Ovary (tissue), 9 donors: ENCODE data around the gene CACNA2D3. TPM values are rescaled to one million over a fixed set of nuclear protein-coding genes. Genes with fewer than 3 reads are reported as not detected.

ENCODE experiments used
- DNase-seq, 5 donors: peaks; one replicate each; pipeline ENCODE4 v3.0.0-alpha.2; 2019 to 2020
- H3K27ac ChIP-seq, 2 donors: fragments of 200-600 bp; one replicate each; pipeline versions ENCODE4 v1.5.1 to v1.8.0; 2019 to 2022
- H3K27me3 ChIP-seq: fragments of 200-600 bp; one replicate; pipeline ENCODE4 v1.8.0; 2022
- H3K36me3 ChIP-seq: fragments of 200-600 bp; sonication (generic); one replicate; pipeline ENCODE4 v1.5.1; 2019
- H3K4me1 ChIP-seq: one replicate; pipeline ENCODE4 v1.8.1; 2013; ENCODE audit warnings: mild to moderate bottlenecking, moderate library complexity; ENCODE audit not compliant: insufficient read depth
- H3K4me3 ChIP-seq: fragments of 200-600 bp; sonication (generic); one replicate; pipeline ENCODE4 v1.5.1; 2017
- H3K9me3 ChIP-seq, 2 donors: fragments of 200-600 bp in 1 of 2; sonication (generic) in 1 of 2; one replicate each; pipeline versions ENCODE4 v1.5.1 to v1.8.1; 2013 to 2019; ENCODE audit warnings: mild to moderate bottlenecking in 1 of 2, moderate library complexity in 1 of 2
- EP300 ChIP-seq: sonication (generic); formaldehyde crosslinking; IDR thresholded peaks from one replicate; pipeline ENCODE4 v1.6.1; 2017; ENCODE audit warnings: antibody characterized with exemption
- POLR2A ChIP-seq: fragments of 450-650 bp; IDR thresholded peaks from one replicate; pipeline ENCODE4 v1.6.1; 2017; ENCODE audit warnings: antibody characterized with exemption, mild to moderate bottlenecking, moderate library complexity
- WGBS, 3 donors: extraction: QIAGEN DNeasy Blood & Tissue Kit in 1 of 3; methylation state at CpG; one replicate each; pipeline versions ENCODE4 v1.1.5 to v1.1.7; 2013 to 2017; 5-methylcytosine and 5-hydroxymethylcytosine counted together
- intact Hi-C, 4 donors: fragments of 100-400 bp; cut with DNase I; formaldehyde crosslinking; loops; one replicate each; pipeline versions ENCODE4 v1.11.0 to v1.15.1; 2022 to 2023
- polyA plus RNA-seq, 2 donors: library from polyadenylated mRNA; stranded (reverse); fragments of 200-250 nt in 1 of 2; fragments of 350-450 nt in 1 of 2; fragmentation: Illumina TruSeq in 1 of 2; extraction: RNeasy Lipid Tissue Mini Kit (QIAGEN cat#74804) in 1 of 2; gene quantifications; one replicate each; pipeline ENCODE4 v1.2.3, GENCODE V29; 2013 to 2014
- total RNA-seq, 7 donors: library from RNA; depleted of rRNA in 2 of 7; stranded (reverse); fragments of >200 nt in 2 of 7; fragmentation: NEBNext Ultra II Directional in 3 of 7; extraction: Animal tissue kit (Norgen Biotek cat#: 25700) in 3 of 7; gene quantifications; one replicate each; pipeline versions ENCODE4 v1.1.0 to v1.2.4, GENCODE V29; 2016 to 2023
- TF ChIP-seq, protein P1 (sequence below), 3 donors: fragments of 450-650 bp in 2 of 3; fragments of 200-600 bp in 1 of 3; IDR thresholded peaks; one replicate each; pipeline versions ENCODE4 v1.5.1 to v1.8.0; 2016 to 2022; ENCODE audit warnings: antibody characterized with exemption in 3 of 3, mild to moderate bottlenecking in 1 of 3
- donor health status: DM: no; HTN: no; CAD: no; lungs with moderate emphysema.
- donor health status: DM: no; HTN: no; CAD: no.
- donor health status: Bipolar disorder and iron deficiency.
- donor health status: DM: yes; HTN: yes; CAD: no.
- donor health status: DM: no; HTN: no; CAD: no.
- donor health status: DM: yes; HTN: yes; CAD: no.

The CACNA2D3 gene
- total and polyA plus RNA-seq, 9 donors, result 2.0 to 10.1 (median 4.7) TPM

DNA sequence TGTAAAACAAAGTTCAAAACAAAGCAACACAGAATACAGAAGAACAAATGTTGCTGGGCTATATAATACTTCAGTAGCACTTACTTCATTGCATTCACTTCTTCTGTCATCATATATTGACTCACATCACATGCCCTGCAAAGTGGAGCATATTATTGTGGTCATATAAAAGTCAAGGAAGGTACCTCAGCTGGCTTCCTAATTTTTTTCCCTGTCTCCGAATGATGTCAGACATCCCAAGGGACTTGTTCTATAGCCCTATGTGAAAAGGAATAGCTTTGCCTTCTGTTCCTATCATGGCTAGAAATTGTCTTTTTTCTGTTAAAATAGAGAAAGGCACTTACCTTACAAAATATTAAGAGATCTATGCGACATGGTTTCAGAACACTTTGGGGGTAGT lies 696.1 kb downstream of the CACNA2D3 start:
- Histone ChIP-seq H3K9me3 (no peaks in the 10 kb centered on the region), H3K27ac (no peak overlapping the region), H3K4me3 (no peak overlapping the region), H3K36me3 (no peaks in the 10 kb centered on the region), H3K27me3 (no peaks in the 10 kb centered on the region), H3K4me1 (no peaks in the 10 kb centered on the region)
- 93 to 99% (median 96%) methylated on average over 2 of the region's 2 CpGs for WGBS, 3 donors
- no peak for DNase-seq
- intact Hi-C loops, result no loop called here
- TF ChIP-seq POLR2A (no peak), EP300 (no peak)
- TF ChIP-seq, protein P1, sequence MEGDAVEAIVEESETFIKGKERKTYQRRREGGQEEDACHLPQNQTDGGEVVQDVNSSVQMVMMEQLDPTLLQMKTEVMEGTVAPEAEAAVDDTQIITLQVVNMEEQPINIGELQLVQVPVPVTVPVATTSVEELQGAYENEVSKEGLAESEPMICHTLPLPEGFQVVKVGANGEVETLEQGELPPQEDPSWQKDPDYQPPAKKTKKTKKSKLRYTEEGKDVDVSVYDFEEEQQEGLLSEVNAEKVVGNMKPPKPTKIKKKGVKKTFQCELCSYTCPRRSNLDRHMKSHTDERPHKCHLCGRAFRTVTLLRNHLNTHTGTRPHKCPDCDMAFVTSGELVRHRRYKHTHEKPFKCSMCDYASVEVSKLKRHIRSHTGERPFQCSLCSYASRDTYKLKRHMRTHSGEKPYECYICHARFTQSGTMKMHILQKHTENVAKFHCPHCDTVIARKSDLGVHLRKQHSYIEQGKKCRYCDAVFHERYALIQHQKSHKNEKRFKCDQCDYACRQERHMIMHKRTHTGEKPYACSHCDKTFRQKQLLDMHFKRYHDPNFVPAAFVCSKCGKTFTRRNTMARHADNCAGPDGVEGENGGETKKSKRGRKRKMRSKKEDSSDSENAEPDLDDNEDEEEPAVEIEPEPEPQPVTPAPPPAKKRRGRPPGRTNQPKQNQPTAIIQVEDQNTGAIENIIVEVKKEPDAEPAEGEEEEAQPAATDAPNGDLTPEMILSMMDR (IDR thresholded peaks at IDR 0.05), result no peak

DNA sequence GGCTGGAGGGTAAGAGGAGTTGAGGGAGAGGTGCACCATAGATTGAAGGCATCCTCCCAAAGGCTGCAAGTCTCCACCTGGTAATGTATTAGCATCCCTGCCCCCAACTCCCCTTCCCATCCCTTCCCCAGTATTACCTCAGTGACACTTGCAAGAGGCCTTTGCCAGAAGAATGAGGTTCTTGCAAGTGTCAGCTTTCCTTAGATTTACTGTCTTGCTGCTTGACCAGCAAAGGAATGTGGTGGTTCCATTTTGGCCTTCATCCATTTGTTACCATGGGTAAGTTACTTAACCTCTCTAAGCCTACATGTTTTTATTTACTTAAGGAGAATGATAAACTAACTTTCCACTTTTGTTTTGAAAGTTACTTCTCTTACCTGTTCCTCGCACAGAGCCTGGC lies 696.6 kb downstream of the CACNA2D3 start:
- H3K4me1 ChIP-seq, result no peaks in the 10 kb centered on the region
- DNase-seq, result no peak
- no peak overlapping the region for H3K27ac ChIP-seq
- H3K9me3 ChIP-seq, result no peaks in the 10 kb centered on the region
- no peaks in the 10 kb centered on the region for H3K27me3 ChIP-seq
- 97 to 100% (median 98%) methylated on average over 1 of the region's 1 CpG for WGBS, 3 donors
- no peak for TF ChIP-seq POLR2A
- TF ChIP-seq, protein P1 (IDR thresholded peaks at IDR 0.05), result no peak
- intact Hi-C loops, result no loop called here
- no peak overlapping the region for H3K4me3 ChIP-seq
- no peaks in the 10 kb centered on the region for H3K36me3 ChIP-seq

DNA sequence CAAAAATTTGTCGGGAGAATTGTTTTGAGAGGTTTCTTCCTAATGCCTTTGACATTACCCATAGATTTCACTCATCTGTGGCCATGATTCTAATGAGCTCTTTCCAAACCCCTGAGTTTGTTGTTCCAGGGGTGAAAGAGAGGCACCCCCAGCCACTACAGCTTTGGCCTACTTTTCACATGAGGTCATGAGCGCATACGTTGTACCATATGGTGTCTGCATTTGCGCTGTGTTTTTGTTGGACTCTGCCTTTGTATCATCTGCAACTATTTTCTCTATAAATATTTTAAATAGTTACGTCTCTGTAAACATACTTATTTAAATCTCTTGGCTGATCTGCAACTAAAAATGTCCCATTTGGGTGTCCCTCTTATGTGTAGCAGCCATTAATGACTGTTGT lies 697.6 kb downstream of the CACNA2D3 start:
- 76 to 79% (median 78%) methylated on average over 5 of the region's 5 CpGs for WGBS, 3 donors
- intact Hi-C loops, result no loop called here
- DNase-seq, result no peak
- no peaks in the 10 kb centered on the region for H3K9me3 ChIP-seq
- no peaks in the 10 kb centered on the region for H3K4me1 ChIP-seq
- H3K27me3 ChIP-seq, result no peaks in the 10 kb centered on the region
- TF ChIP-seq, protein P1 (IDR thresholded peaks at IDR 0.05), result no peak
- TF ChIP-seq EP300, result no peak
- no peak for TF ChIP-seq POLR2A
- H3K4me3 ChIP-seq, result no peak overlapping the region
- no peak overlapping the region for H3K27ac ChIP-seq
- H3K36me3 ChIP-seq, result no peaks in the 10 kb centered on the region

DNA sequence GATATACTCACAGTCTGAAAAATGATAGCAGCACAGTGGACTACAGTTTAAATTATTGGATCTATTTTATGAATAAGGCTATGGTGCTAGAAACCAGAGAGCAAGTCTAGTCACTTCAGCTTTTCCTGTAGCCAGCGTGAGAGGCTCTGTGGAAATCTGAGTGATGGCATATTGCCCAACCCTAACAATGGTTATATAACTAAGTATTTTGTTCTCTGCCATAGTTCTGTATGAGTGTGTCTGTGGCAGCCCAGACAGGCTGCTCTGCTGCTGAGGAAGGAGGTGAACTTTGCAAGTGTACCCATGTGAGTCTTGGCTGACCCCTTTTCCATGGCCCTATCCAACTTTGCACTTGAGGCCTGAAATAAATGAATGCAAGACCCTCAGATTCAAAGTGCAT lies 699.9 kb downstream of the CACNA2D3 start:
- Histone ChIP-seq H3K4me3 (no peak overlapping the region), H3K36me3 (no peaks in the 10 kb centered on the region), H3K27ac (no peak overlapping the region), H3K9me3 (no peaks in the 10 kb centered on the region), H3K4me1 (no peaks in the 10 kb centered on the region), H3K27me3 (no peaks in the 10 kb centered on the region)
- DNase-seq, result peak in 1 of 5 donors; percentile 23
- WGBS, 3 donors, result 10 to 27% (median 11%) methylated on average over 1 of the region's 1 CpG
- TF ChIP-seq POLR2A, result no peak
- intact Hi-C loops, result no loop called here

DNA sequence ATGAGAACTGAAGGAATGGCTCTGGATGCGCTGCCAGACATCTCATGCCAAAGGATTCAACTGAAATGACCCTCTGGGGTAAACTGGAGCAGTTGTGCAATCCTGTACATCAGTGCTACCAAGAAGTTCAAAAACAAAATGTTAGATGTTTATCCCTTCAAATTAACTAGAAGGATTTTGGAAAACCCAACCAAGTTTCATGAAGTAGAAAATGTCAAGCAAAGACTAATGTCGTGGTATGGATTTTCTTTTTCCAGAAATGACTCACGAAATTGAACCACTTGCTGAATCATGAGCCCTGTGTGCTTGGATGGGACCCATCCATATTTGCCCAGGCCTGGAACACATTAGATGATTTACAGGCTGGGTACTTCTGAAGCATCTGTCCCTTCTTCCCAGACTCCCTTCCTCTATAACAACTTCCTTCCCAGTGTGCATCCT lies 703.9 kb downstream of the CACNA2D3 start:
- no peak overlapping the region for H3K4me3 ChIP-seq
- no peaks in the 10 kb centered on the region for H3K27me3 ChIP-seq
- H3K9me3 ChIP-seq, result peaks cover 0 to 4% of the 10 kb centered on the region in 2 donors
- TF ChIP-seq POLR2A (no peak), EP300 (no peak)
- TF ChIP-seq, protein P1 (IDR thresholded peaks at IDR 0.05), result no peak
- WGBS, 3 donors, result 86 to 96% (median 91%) methylated on average over 3 of the region's 3 CpGs
- no peak for DNase-seq
- no peaks in the 10 kb centered on the region for H3K4me1 ChIP-seq
- intact Hi-C loops, result no loop called here
- no peak overlapping the region for H3K27ac ChIP-seq
- H3K36me3 ChIP-seq, result no peaks in the 10 kb centered on the region
